Measurements from ENCODE around the gene JUP.

- TF ChIP-seq, protein P1, sequence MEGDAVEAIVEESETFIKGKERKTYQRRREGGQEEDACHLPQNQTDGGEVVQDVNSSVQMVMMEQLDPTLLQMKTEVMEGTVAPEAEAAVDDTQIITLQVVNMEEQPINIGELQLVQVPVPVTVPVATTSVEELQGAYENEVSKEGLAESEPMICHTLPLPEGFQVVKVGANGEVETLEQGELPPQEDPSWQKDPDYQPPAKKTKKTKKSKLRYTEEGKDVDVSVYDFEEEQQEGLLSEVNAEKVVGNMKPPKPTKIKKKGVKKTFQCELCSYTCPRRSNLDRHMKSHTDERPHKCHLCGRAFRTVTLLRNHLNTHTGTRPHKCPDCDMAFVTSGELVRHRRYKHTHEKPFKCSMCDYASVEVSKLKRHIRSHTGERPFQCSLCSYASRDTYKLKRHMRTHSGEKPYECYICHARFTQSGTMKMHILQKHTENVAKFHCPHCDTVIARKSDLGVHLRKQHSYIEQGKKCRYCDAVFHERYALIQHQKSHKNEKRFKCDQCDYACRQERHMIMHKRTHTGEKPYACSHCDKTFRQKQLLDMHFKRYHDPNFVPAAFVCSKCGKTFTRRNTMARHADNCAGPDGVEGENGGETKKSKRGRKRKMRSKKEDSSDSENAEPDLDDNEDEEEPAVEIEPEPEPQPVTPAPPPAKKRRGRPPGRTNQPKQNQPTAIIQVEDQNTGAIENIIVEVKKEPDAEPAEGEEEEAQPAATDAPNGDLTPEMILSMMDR (IDR thresholded peaks at IDR 0.05; ENCODE audit: insufficient read depth, low read length, poor library complexity, severe bottlenecking), result no peak
- TF ChIP-seq EZH2phosphoT487 (conservative IDR thresholded peaks at IDR 0.05; ENCODE audit: low read length), result no peak
These were observed 54.7 kb downstream of the JUP start for GRCh38 chr17:41731836-41732235.

All from SU-DHL-6 (cell line).